K562 (cell line): ENCODE results near the gene IRF9. TPM values are rescaled to one million over a fixed set of nuclear protein-coding genes. Genes with fewer than 3 reads are reported as not detected.
A peak's percentile ranks its signal among the peaks of the same experiment; 100 is the strongest.

ENCODE experiments used
- BCLAF1 ChIP-seq, 2 experiments: fragments of 450-650 bp in 1 of 2; IDR thresholded peaks; 2 replicates each; pipeline ENCODE4 v1.6.1; 2011 to 2017; ENCODE audit warnings: low read depth in 2 of 2, antibody characterized with exemption in 1 of 2, borderline replicate concordance in 1 of 2, low read length in 1 of 2, mild to moderate bottlenecking in 1 of 2, mixed read lengths in 1 of 2; ENCODE audit not compliant: control insufficient read depth in 1 of 2
- BDP1 ChIP-seq: IDR thresholded peaks from 3 replicates; pipeline ENCODE4 v1.6.1; 2011; ENCODE audit not compliant: insufficient read length, insufficient read depth
- CLOCK ChIP-seq: fragments of 250-450 bp; sonication (Bioruptor Pico); IDR thresholded peaks from 2 replicates; pipeline ENCODE4 v1.4.0; 2020; ENCODE audit warnings: mild to moderate bottlenecking, moderate library complexity, borderline replicate concordance
- ESRRA ChIP-seq: fragments of 450-650 bp; IDR thresholded peaks from 2 replicates; pipeline ENCODE4 v1.6.1; 2014; ENCODE audit warnings: low read depth, mild to moderate bottlenecking, moderate library complexity, borderline replicate concordance
- EWSR1 ChIP-seq: fragments of 450-650 bp; IDR thresholded peaks from 2 replicates; pipeline ENCODE4 v1.6.1; 2018; ENCODE audit warnings: borderline replicate concordance, mild to moderate bottlenecking, low read depth, moderate library complexity; ENCODE audit not compliant: partially characterized antibody
- JUNB ChIP-seq: fragments of 450-650 bp; formaldehyde crosslinking; conservative IDR thresholded peaks from 2 replicates; pipeline ENCODE4 v1.4.0; 2020; ENCODE audit warnings: mild to moderate bottlenecking
- KHSRP ChIP-seq: fragments of 450-650 bp; IDR thresholded peaks from 2 replicates; pipeline ENCODE4 v1.6.1; 2017
- MEF2A ChIP-seq: IDR thresholded peaks from 2 replicates; pipeline ENCODE4 v1.6.1; 2011; ENCODE audit warnings: low read depth, mild to moderate bottlenecking, low read length, moderate library complexity; ENCODE audit not compliant: control insufficient read depth
- PHF8 ChIP-seq: fragments of 200-600 bp; sonication (generic); IDR thresholded peaks from 2 replicates; pipeline ENCODE4 v1.6.1; 2012; ENCODE audit warnings: mixed run types, mild to moderate bottlenecking, inconsistent platforms, low read length, moderate library complexity, borderline replicate concordance
- RNF2 ChIP-seq: sonication (generic); IDR thresholded peaks from 2 replicates; pipeline ENCODE4 v1.6.1; 2016
- SREBF2 ChIP-seq: sonication (generic); formaldehyde crosslinking; IDR thresholded peaks from 2 replicates; pipeline ENCODE4 v1.4.0; 2020; ENCODE audit warnings: mild to moderate bottlenecking, missing genetic modification reagents
- TAF7 ChIP-seq: fragments of 450-650 bp; IDR thresholded peaks from 2 replicates; pipeline ENCODE4 v1.6.1; 2016; ENCODE audit warnings: missing genetic modification characterization, missing compliant biosample characterization
- TCFL5 ChIP-seq: fragments of 250-450 bp; sonication (Bioruptor Pico); conservative IDR thresholded peaks from 2 replicates; pipeline ENCODE4 v1.6.1; 2021; ENCODE audit warnings: mild to moderate bottlenecking, moderate library complexity, matching md5 sums
- ZBTB2 ChIP-seq: fragments of 450-650 bp; IDR thresholded peaks from 2 replicates; pipeline ENCODE4 v1.6.1; 2016; ENCODE audit warnings: antibody characterized with exemption
- ZBTB49 ChIP-seq: sonication (generic); formaldehyde crosslinking; IDR thresholded peaks from 2 replicates; pipeline ENCODE4 v1.8.0; 2022; ENCODE audit warnings: missing genetic modification reagents, mild to moderate bottlenecking, borderline replicate concordance
- ZNF354B ChIP-seq: fragments of 250-450 bp; sonication (Bioruptor Pico); IDR thresholded peaks from 2 replicates; pipeline ENCODE4 v1.4.0; 2020
- ZNF717 ChIP-seq: fragments of 250-450 bp; sonication (Bioruptor Pico); IDR thresholded peaks from 2 replicates; pipeline ENCODE4 v1.5.0; 2021
- polyA plus RNA-seq, 8 experiments: library from polyadenylated mRNA; depleted of rRNA in 4 of 8; stranded (reverse) in 5 of 8; unstranded in 3 of 8; fragments of >200 nt; fragmentation: Nextera tagmentation in 2 of 8; fragmentation: Illumina TruSeq in 1 of 8; extraction: Ambion mirVana in 2 of 8; extraction: Trizol in 1 of 8; gene quantifications; 2 replicates each; pipeline versions ENCODE4 v1.2.1 to v1.2.3, GENCODE V29; 2011 to 2014; ENCODE audit warnings: inconsistent platforms in 1 of 8, missing spikeins in 1 of 8
- total RNA-seq, 7 experiments: library from RNA; depleted of rRNA in 6 of 7; stranded (reverse); fragments of >200 nt in 6 of 7; fragmentation: Illumina TruSeq in 2 of 7; extraction: Trizol in 2 of 7; gene quantifications; 2 replicates each; pipeline versions ENCODE4 v1.2.1 to v1.2.3, GENCODE V29; 2011 to 2021; ENCODE audit warnings: low replicate concordance in 1 of 7

IRF9 gene
- total and polyA plus RNA-seq, 9 of the 15 experiments (the other 6 are each of a cell fraction or from before 2014, with no cell fraction given) = 0.79 to 14.8 (median 6.1) TPM

- TF ChIP-seq TCFL5 = no peak
- no peak for TF ChIP-seq CLOCK
- no peak for TF ChIP-seq EWSR1
- TF ChIP-seq BCLAF1 (IDR thresholded peaks at IDR 0.05; ENCODE audit: borderline replicate concordance in 1 of 2, control insufficient read depth in 1 of 2, low read depth in 2 of 2, low read length in 1 of 2) = no peak
- no peak for TF ChIP-seq ZBTB49 (CRISPR knock-in tag)
- TF ChIP-seq RNF2 = peak; percentile 37; the same call in 1 of the 2 replicates
- TF ChIP-seq ZNF717 (CRISPR knock-in tag) = no peak
- TF ChIP-seq ZBTB2 = no peak
- no peak for TF ChIP-seq SREBF2
- TF ChIP-seq ESRRA = peak; percentile 10; the same call in 1 of the 2 replicates
- TF ChIP-seq ZNF354B (CRISPR knock-in tag) = no peak
- TF ChIP-seq MEF2A = no peak
- TF ChIP-seq PHF8 = peak; percentile 58; the same call in 1 of the 2 replicates
- 0 out of 2 replicates have a peak, but pooled peaks have one; percentile 29 for TF ChIP-seq KHSRP
- TF ChIP-seq BDP1 = no peak
- no peak for TF ChIP-seq JUNB
- TF ChIP-seq TAF7 (tag) = no peak
Measured at GRCh38 chr14:24114532-24115421, 46.3 kb upstream of the IRF9 start, which contains the start of the genes DCAF11 and NRL (continued).
